IMR-90 (cell line): ENCODE data around the gene PAWR. TPM values are rescaled to one million over a fixed set of nuclear protein-coding genes. Genes with fewer than 3 reads are reported as not detected.

Experiments used
- POLR2A ChIP-seq: IDR thresholded peaks from 2 replicates; pipeline ENCODE4 v1.6.1; 2012; ENCODE audit warnings: mild to moderate bottlenecking, low read depth, low read length
- polyA plus RNA-seq, 3 experiments: library from polyadenylated mRNA; depleted of rRNA; stranded (reverse); fragments of >200 nt; gene quantifications; 2 replicates each; pipeline ENCODE4 v1.2.3, GENCODE V29; 2012; ENCODE audit warnings: low replicate concordance in 1 of 3
- total RNA-seq: library from RNA; depleted of rRNA; stranded (reverse); fragments of >200 nt; gene quantifications from 2 replicates; pipeline ENCODE4 v1.2.3, GENCODE V29; 2012
- TF ChIP-seq, protein P1 (sequence below): fragments of 150-350 bp; IDR thresholded peaks from 2 replicates; pipeline ENCODE4 v1.6.1; 2017; ENCODE audit warnings: mild to moderate bottlenecking, antibody characterized with exemption, low read length, low read depth

PAWR gene
- total and polyA plus RNA-seq, 2 of the 4 experiments (the other 2 are of a cell fraction): 13.2 to 13.6 TPM

DNA sequence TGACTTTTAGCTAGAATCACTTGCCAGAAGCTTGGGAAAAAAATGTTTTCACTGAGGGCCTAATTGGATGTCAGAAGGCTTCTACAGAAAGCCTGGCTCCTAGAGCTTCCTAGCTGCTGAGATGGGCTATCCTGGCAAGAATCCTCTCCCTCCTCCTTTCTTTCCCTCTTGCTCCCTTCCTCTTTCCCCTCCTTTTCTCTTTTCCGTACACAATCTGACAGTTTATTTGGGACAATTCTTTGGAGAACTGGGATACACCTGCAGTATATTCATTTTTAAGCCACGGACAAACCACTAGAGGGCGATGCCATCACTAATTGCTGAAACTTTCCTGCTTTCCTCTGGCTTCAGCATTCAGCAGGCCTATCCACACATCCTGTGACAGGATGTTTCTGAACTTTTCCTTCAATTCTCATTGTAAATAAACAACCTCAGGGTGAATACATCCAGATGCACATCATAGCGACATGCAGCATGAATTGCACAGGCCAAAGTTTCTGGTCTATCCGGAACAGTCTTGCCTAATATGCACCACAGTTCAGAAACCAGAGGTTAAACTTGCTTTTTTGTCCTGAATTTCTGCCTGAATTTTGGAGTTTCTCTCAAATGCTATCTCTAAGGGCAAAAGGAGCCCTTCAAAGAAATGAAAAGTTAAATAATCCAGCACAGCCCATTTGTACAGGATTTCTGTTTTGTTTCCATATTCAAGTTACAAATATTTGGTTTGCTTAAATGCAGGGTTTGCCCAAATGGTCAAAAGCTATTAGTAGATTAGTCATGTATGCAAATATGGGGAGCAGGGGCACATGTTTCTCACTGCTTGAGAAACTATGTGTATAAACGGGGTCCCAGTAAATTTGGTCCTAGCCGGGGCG lies 142.8 kb downstream of the PAWR start (continued):
- TF ChIP-seq, protein P1, sequence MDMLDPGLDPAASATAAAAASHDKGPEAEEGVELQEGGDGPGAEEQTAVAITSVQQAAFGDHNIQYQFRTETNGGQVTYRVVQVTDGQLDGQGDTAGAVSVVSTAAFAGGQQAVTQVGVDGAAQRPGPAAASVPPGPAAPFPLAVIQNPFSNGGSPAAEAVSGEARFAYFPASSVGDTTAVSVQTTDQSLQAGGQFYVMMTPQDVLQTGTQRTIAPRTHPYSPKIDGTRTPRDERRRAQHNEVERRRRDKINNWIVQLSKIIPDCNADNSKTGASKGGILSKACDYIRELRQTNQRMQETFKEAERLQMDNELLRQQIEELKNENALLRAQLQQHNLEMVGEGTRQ: no peak
- no peak for TF ChIP-seq POLR2A
